BJ (cell line): ENCODE data around the gene PCDHGB4. TPM values are rescaled to one million over a fixed set of nuclear protein-coding genes. Genes with fewer than 3 reads are reported as not detected.

Source experiments
- CTCF ChIA-PET: fragments of 350-600 bp; formaldehyde crosslinking; extraction: SDS; loops from one replicate; lab custom pipeline; 2021; ENCODE audit warnings: antibody characterized with exemption, inconsistent platforms; lab: Yijun Ruan, JAX
- POLR2A ChIA-PET: fragments of 300-600 bp; sonication (Branson Sonifier 250); formaldehyde crosslinking; extraction: SDS; loops from one replicate; lab custom pipeline; 2021; ENCODE audit warnings: antibody characterized with exemption; lab: Charles Lee
- DNase-seq: peaks from one replicate; pipeline ENCODE4 v3.0.0-alpha.2; 2011; ENCODE audit warnings: low read depth
- H3K27me3 ChIP-seq: 2 replicates; pipeline ENCODE4 v1.6.0; 2011; ENCODE audit warnings: low read length; ENCODE audit not compliant: control insufficient read depth, insufficient read depth
- H3K36me3 ChIP-seq: 2 replicates; pipeline ENCODE4 v1.5.1; 2011; ENCODE audit warnings: low read length; ENCODE audit not compliant: control insufficient read depth, insufficient read depth
- H3K4me3 ChIP-seq: 2 replicates; pipeline ENCODE4 v1.5.1; 2011; ENCODE audit warnings: low read depth, mild to moderate bottlenecking, control low read depth, low read length
- CTCF ChIP-seq: IDR thresholded peaks from 2 replicates; pipeline ENCODE4 v1.5.1; 2011; ENCODE audit warnings: low read depth, mild to moderate bottlenecking, control low read depth, inconsistent platforms, low read length, moderate library complexity; ENCODE audit not compliant: insufficient read depth
- polyA plus RNA-seq: library from polyadenylated mRNA; depleted of rRNA; stranded (reverse); fragments of >200 nt; gene quantifications from 2 replicates; pipeline ENCODE4 v1.2.3, GENCODE V29; 2011

PCDHGB4 gene
- polyA plus RNA-seq, 1 experiment, result 11.8 TPM

- DNase-seq, result no peak
- CTCF ChIA-PET, result interaction anchor here (0.6 to 7.6 kb wide), 6 partner anchors 39 to 144 kb away, joined by 3 to 112 read pairs (median 12); no protein-coding TSS in a partner anchor
- Histone ChIP-seq H3K27me3 (no peaks in the 10 kb centered on the region), H3K36me3 (peaks cover 3% of the 10 kb centered on the region; the same call in 1 of the 2 replicates), H3K4me3 (no peak overlapping the region)
- POLR2A ChIA-PET, result interaction anchor here (0.6 kb wide), 1 partner anchor 11 kb away, joined by 5 read pairs; the partner anchor contains the start of gene PCDHGA12
- no peak for TF ChIP-seq CTCF
Measured at GRCh38 chr5:141419074-141419880, 31.8 kb downstream of the PCDHGB4 start.

- CTCF ChIA-PET, result interaction anchor here (0.7 to 7.6 kb wide), 32 partner anchors 8 to 212 kb away, joined by 3 to 112 read pairs (median 4); partner anchors contain the start of genes PCDHGA10, PCDHGA12, PCDHGA5 and PCDHGA8
- DNase-seq, result no peak
- POLR2A ChIA-PET, result no interaction called here
- Histone ChIP-seq H3K4me3 (peak within 1 kb of the TSS; percentile 47), H3K27me3 (no peaks in the 10 kb centered on the region), H3K36me3 (peaks cover 3% of the 10 kb centered on the region; the same call in 1 of the 2 replicates)
- TF ChIP-seq CTCF, result peak; percentile 58
Measured at GRCh38 chr5:141420855-141421488, 33.5 kb downstream of the PCDHGB4 start, which contains the start of gene PCDHGA11. PCDHGA11 (plus strand) TSS chr5:141421051; CDS start chr5:141421228, 177 bp downstream.

- CTCF ChIA-PET, result interaction anchor here (0.7 to 7.6 kb wide), 30 partner anchors 9 to 145 kb away, joined by 3 to 112 read pairs (median 4); partner anchors contain the start of genes PCDHGA10, PCDHGA12, PCDHGA5 and PCDHGA8
- Histone ChIP-seq H3K4me3 (peak overlapping the region; percentile 47), H3K27me3 (no peaks in the 10 kb centered on the region), H3K36me3 (peaks cover 3% of the 10 kb centered on the region; the same call in 1 of the 2 replicates)
- DNase-seq, result no peak
- POLR2A ChIA-PET, result no interaction called here
- TF ChIP-seq CTCF, result no peak
Measured at GRCh38 chr5:141421489-141421855, 34.0 kb downstream of the PCDHGB4 start.

GRCh38 chr5:141422742-141423291 is 35.3 kb downstream of the PCDHGB4 start:
- no peak for TF ChIP-seq CTCF
- POLR2A ChIA-PET, result no interaction called here
- H3K36me3 ChIP-seq, result peaks cover 3% of the 10 kb centered on the region
- no peak for DNase-seq
- no peaks in the 10 kb centered on the region for H3K27me3 ChIP-seq
- CTCF ChIA-PET, result interaction anchor here (0.6 to 7.6 kb wide), 3 partner anchors 102 to 136 kb away, joined by 3 to 112 read pairs (median 6); no protein-coding TSS in a partner anchor
- no peak overlapping the region for H3K4me3 ChIP-seq
